Mesenchymal stem cell (in vitro differentiated cells and primary cell): ENCODE results near the gene UBALD2.
A peak's percentile ranks its signal among the peaks of the same experiment; 100 is the strongest.

Source experiments
- DNase-seq: peaks from one replicate; pipeline ENCODE4 v3.0.0-alpha.2; 2013
- H2AFZ ChIP-seq: one replicate; pipeline ENCODE4 v1.6.1; 2013; ENCODE audit warnings: low read depth, mild to moderate bottlenecking, control low read depth, inconsistent platforms, low read length, moderate library complexity
- H2AK5ac ChIP-seq: 2 replicates; pipeline ENCODE4 v1.6.1; 2013; ENCODE audit warnings: low read length, moderate library complexity, mild to moderate bottlenecking, inconsistent platforms; ENCODE audit not compliant: severe bottlenecking
- H2BK120ac ChIP-seq: one replicate; pipeline ENCODE4 v1.6.1; 2013; ENCODE audit warnings: low read depth, mild to moderate bottlenecking, inconsistent platforms, low read length, moderate library complexity
- H2BK12ac ChIP-seq, 2 experiments: one replicate each; pipeline ENCODE4 v1.6.1; 2013; ENCODE audit warnings: inconsistent platforms in 2 of 2, low read length in 2 of 2, mild to moderate bottlenecking in 2 of 2, moderate library complexity in 2 of 2, control low read depth in 1 of 2
- H2BK15ac ChIP-seq: one replicate; pipeline ENCODE4 v1.6.1; 2013; ENCODE audit warnings: mild to moderate bottlenecking, low read depth, inconsistent platforms; ENCODE audit not compliant: poor library complexity, severe bottlenecking
- H2BK5ac ChIP-seq: 2 replicates; pipeline ENCODE4 v1.6.1; 2013; ENCODE audit warnings: low read depth, mild to moderate bottlenecking, low read length, control low read depth, inconsistent platforms; ENCODE audit not compliant: poor library complexity, severe bottlenecking
- H3K14ac ChIP-seq, 2 experiments: one replicate each; pipeline ENCODE4 v1.6.1; 2013; ENCODE audit warnings: inconsistent platforms in 2 of 2, low read length in 2 of 2, control low read depth in 1 of 2, mild to moderate bottlenecking in 1 of 2, moderate library complexity in 1 of 2
- H3K18ac ChIP-seq, 2 experiments: one replicate each; pipeline ENCODE4 v1.6.1; 2013; ENCODE audit warnings: inconsistent platforms in 2 of 2, low read length in 2 of 2, control low read depth in 1 of 2, low read depth in 1 of 2, mild to moderate bottlenecking in 1 of 2
- H3K23ac ChIP-seq, 2 experiments: one replicate each; pipeline ENCODE4 v1.6.1; 2013; ENCODE audit warnings: inconsistent platforms in 2 of 2, low read length in 2 of 2, mild to moderate bottlenecking in 2 of 2, moderate library complexity in 2 of 2, control low read depth in 1 of 2
- H3K27ac ChIP-seq: 2 replicates; pipeline ENCODE4 v1.5.1; 2013; ENCODE audit warnings: mild to moderate bottlenecking, moderate library complexity, low read length, control low read depth, inconsistent platforms; ENCODE audit not compliant: poor library complexity, severe bottlenecking
- H3K27me3 ChIP-seq, 2 experiments: 2 replicates each; pipeline versions ENCODE4 v1.6.1 to v1.7.0; 2013; ENCODE audit warnings: low read length in 2 of 2, mild to moderate bottlenecking in 2 of 2, moderate library complexity in 2 of 2, control low read depth in 1 of 2, inconsistent platforms in 1 of 2; ENCODE audit not compliant: control insufficient read depth in 1 of 2, insufficient read depth in 1 of 2
- H3K36me3 ChIP-seq, 2 experiments: 2 replicates each; pipeline versions ENCODE4 v1.6.1 to v1.7.0; 2013; ENCODE audit warnings: low read length in 2 of 2, control low read depth in 1 of 2, inconsistent platforms in 1 of 2, low read depth in 1 of 2, mild to moderate bottlenecking in 1 of 2; ENCODE audit not compliant: insufficient read depth in 2 of 2, control insufficient read depth in 1 of 2
- H3K4ac ChIP-seq, 2 experiments: one replicate each; pipeline ENCODE4 v1.6.1; 2013; ENCODE audit warnings: inconsistent platforms in 2 of 2, low read length in 2 of 2, mild to moderate bottlenecking in 2 of 2, moderate library complexity in 2 of 2, control low read depth in 1 of 2, low read depth in 1 of 2
- H3K4me1 ChIP-seq: 2 replicates; pipeline ENCODE4 v1.6.1; 2013; ENCODE audit warnings: low read depth, low read length, control low read depth; ENCODE audit not compliant: control insufficient read depth, insufficient read depth
- H3K4me2 ChIP-seq: 2 replicates; pipeline ENCODE4 v1.6.1; 2013; ENCODE audit warnings: low read length, mild to moderate bottlenecking, inconsistent platforms; ENCODE audit not compliant: poor library complexity, severe bottlenecking
- H3K4me3 ChIP-seq, 2 experiments: 2 replicates each; pipeline versions ENCODE4 v1.5.1 to v1.7.0; 2013; ENCODE audit warnings: low read length in 2 of 2, mild to moderate bottlenecking in 2 of 2, control low read depth in 1 of 2, low read depth in 1 of 2; ENCODE audit not compliant: insufficient read depth in 1 of 2
- H3K79me1 ChIP-seq: replicated peaks from 2 replicates; pipeline ENCODE4 v1.6.1; 2013; ENCODE audit warnings: mild to moderate bottlenecking, control low read depth, low read length, inconsistent platforms; ENCODE audit not compliant: poor library complexity, severe bottlenecking
- H3K9ac ChIP-seq: 2 replicates; pipeline ENCODE4 v1.7.0; 2013; ENCODE audit warnings: mild to moderate bottlenecking, low read length, moderate library complexity
- H3K9me3 ChIP-seq: 2 replicates; pipeline ENCODE4 v1.7.0; 2013; ENCODE audit warnings: mild to moderate bottlenecking, low read length; ENCODE audit not compliant: control insufficient read depth
- H4K8ac ChIP-seq: one replicate; pipeline ENCODE4 v1.6.1; 2013; ENCODE audit warnings: inconsistent platforms, mild to moderate bottlenecking, low read length, moderate library complexity
- H4K91ac ChIP-seq: one replicate; pipeline ENCODE4 v1.6.1; 2013; ENCODE audit warnings: mild to moderate bottlenecking, low read length, inconsistent platforms
- WGBS: methylation state at CpG from one replicate; pipeline ENCODE4 v1.1.7; 2013; ENCODE audit warnings: mixed read lengths; 5-methylcytosine and 5-hydroxymethylcytosine counted together

Gene UBALD2

DNA sequence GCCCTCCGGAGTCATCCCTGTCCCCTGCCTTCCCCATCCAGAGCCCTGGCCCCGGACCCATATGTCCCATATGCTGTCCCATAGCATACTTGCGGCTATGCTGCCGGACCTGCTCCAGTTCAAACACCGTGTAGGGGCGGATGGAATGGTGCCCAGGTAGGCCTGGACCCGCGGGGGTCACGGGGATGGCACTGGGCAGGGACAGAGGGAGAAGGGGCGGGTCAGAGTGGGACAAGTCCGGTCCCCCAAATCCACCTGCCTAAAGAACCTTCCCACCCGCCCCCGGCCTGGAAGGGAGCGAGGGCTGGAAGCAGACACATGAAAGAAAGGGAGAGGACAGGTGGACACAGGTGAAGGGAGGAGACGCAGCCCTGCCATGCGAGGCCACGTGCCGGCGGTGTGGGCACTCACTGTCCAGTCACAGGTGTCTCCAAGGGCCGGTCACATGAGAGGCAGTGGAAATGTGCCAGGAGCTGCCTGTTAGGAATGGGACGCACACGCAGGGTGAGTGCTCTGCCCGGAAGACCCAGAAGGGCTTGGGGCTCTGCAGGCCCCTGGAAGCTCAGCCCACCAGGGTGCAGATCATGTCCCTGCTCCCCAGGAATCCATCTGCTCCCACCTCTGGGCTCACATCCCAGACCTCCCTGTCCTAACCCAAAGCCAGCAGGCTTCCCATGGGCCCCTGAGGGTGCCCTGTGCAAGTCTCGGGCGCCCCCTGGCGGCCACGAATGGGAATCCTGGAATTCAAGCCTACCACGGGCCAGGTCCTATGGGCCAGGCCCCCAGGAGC, 14.0 kb downstream of the UBALD2 start:
- Histone ChIP-seq H2AFZ (no peak overlapping the region), H3K79me1 (no peaks in the 10 kb centered on the region), H3K36me3 (peaks cover 0 to 18% of the 10 kb centered on the region in 2 experiments), H3K27ac (no peak overlapping the region), H3K4me2 (no peak overlapping the region), H4K8ac (peak overlapping the region; percentile 59), H2BK12ac (peak overlapping the region in 1 of 2 experiments; percentile 45), H3K27me3 (no peaks in the 10 kb centered on the region), H3K18ac (peak overlapping the region in 1 of 2 experiments; percentile 28), H2AK5ac (no peak overlapping the region), H3K4ac (no peak overlapping the region), H3K23ac (no peak overlapping the region), H4K91ac (peak overlapping the region; percentile 40), H3K14ac (peak overlapping the region in 1 of 2 experiments; percentile 19), H2BK5ac (no peak overlapping the region), H2BK120ac (no peak overlapping the region), H3K9ac (no peak overlapping the region), H3K4me1 (peaks cover 26% of the 10 kb centered on the region), H2BK15ac (no peak overlapping the region), H3K4me3 (no peak overlapping the region), H3K9me3 (no peaks in the 10 kb centered on the region)
- DNase-seq: peak; percentile 82
- WGBS: 74% methylated on average over 25 of the region's 28 CpGs

DNA sequence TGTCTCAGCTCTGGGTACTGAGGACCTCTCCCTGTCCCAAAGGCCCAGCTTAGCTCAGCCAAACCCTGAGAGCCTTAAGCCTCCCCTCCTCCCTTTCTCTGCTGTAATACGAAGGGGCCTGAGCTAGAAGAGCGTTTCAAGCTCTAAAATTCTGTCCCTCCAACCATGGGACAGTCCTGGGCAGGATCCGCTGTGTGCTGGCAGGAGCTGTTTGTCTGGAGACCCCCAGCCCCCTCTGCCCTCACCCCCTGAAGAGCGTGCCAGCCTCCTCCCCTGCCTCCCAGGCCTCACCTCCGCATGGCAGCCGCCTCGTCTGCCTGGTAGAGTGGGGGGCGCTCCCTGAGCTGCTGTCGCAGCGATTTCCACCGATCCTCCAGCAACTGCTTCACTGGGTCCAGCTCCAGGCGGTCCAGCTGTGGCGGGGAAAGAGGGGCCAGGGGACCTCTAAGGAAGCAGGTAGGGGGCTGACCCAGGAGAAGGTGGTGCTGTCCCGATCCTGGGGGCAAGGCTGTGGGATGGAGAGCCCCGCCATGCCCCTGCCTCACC, 14.7 kb downstream of the UBALD2 start:
- H4K91ac ChIP-seq: no peak overlapping the region
- no peak overlapping the region for H3K4ac ChIP-seq
- no peak overlapping the region for H3K4me3 ChIP-seq
- H3K27me3 ChIP-seq: no peaks in the 10 kb centered on the region
- H3K9me3 ChIP-seq: no peaks in the 10 kb centered on the region
- no peak overlapping the region for H3K23ac ChIP-seq
- no peaks in the 10 kb centered on the region for H3K79me1 ChIP-seq
- H4K8ac ChIP-seq: no peak overlapping the region
- H3K4me2 ChIP-seq: no peak overlapping the region
- H3K18ac ChIP-seq: no peak overlapping the region
- H3K36me3 ChIP-seq: peaks cover 0 to 18% of the 10 kb centered on the region in 2 experiments
- no peak overlapping the region for H3K27ac ChIP-seq
- H2AFZ ChIP-seq: no peak overlapping the region
- no peak overlapping the region for H3K9ac ChIP-seq
- no peak overlapping the region for H2BK12ac ChIP-seq
- H2BK120ac ChIP-seq: no peak overlapping the region
- no peak overlapping the region for H2BK15ac ChIP-seq
- no peak overlapping the region for H2AK5ac ChIP-seq
- WGBS: 81% methylated on average over 14 of the region's 15 CpGs
- H3K14ac ChIP-seq: no peak overlapping the region
- H2BK5ac ChIP-seq: no peak overlapping the region
- no peak for DNase-seq
- peaks cover 26% of the 10 kb centered on the region for H3K4me1 ChIP-seq

DNA sequence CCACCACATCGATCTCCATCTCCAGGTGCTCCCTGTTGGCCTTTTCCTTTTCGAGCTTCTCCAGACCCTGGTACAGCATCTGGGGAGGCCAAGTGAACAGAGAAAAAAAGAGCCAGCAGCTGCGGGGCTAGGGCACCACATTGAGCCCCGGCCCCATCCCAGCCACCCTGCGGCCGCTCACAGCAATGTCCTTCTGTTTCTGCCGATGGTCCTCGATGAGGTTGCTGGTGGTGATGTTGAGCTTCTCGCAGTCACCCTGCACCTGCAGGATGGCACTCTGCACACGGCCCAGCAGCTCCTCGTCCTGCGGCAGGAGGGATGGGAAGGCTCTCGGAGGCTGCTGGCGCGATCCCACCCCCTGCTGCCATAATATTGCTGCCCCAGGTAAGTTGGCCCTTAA, 15.5 kb downstream of the UBALD2 start:
- H2BK120ac ChIP-seq: no peak overlapping the region
- H3K14ac ChIP-seq: no peak overlapping the region
- no peak for DNase-seq
- H3K18ac ChIP-seq: no peak overlapping the region
- no peak overlapping the region for H4K91ac ChIP-seq
- no peak overlapping the region for H3K23ac ChIP-seq
- H2BK15ac ChIP-seq: no peak overlapping the region
- H3K9me3 ChIP-seq: no peaks in the 10 kb centered on the region
- no peak overlapping the region for H3K9ac ChIP-seq
- no peak overlapping the region for H3K4ac ChIP-seq
- H3K27ac ChIP-seq: no peak overlapping the region
- WGBS: 89% methylated on average over 15 of the region's 15 CpGs
- no peak overlapping the region for H2BK12ac ChIP-seq
- H3K27me3 ChIP-seq: no peaks in the 10 kb centered on the region
- no peak overlapping the region for H4K8ac ChIP-seq
- H3K4me2 ChIP-seq: no peak overlapping the region
- no peak overlapping the region for H3K4me3 ChIP-seq
- peaks cover 21% of the 10 kb centered on the region for H3K4me1 ChIP-seq
- H2BK5ac ChIP-seq: no peak overlapping the region
- H3K36me3 ChIP-seq: peaks cover 0 to 14% of the 10 kb centered on the region in 2 experiments
- no peaks in the 10 kb centered on the region for H3K79me1 ChIP-seq
- no peak overlapping the region for H2AK5ac ChIP-seq
- H2AFZ ChIP-seq: no peak overlapping the region

DNA sequence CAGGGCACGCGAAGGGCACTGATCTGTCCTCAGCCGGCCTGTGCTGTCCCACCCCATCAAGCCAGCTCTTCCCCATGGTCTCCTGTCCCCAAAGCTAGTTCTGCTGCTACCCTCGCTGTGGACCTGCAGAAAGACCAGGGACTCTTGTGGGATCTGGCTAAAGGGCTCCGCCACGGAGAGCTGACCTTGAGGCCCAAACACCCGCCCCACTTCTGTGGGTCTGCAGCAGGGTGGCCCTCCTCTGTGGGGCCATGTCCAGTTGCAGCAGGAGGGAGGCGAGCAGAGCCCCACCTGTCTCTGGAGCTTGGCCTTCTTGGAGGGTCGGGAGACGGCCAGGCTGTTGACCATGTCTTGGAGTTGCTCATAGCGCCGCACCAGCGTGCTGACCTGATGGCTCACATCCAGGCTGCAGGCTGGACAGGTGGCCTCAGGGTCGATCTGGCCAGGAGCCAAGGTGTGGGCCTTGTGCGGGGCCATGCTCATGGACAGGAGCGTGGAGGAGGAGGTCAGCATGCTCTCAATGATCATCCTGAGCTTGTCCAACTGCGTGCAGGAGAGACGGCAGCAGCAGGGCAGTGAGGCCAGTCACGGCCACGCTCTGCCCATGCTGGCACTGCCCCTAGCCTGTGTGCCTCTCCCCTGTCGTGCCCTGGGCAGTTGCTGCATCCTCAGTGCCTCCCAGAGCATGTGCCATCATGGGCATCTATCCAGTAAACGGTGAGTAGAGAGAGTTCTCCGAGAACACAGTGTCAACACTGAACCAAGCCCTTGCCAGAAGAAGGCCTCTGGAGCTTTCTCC, 16.6 kb downstream of the UBALD2 start:
- Histone ChIP-seq H3K9ac (no peak overlapping the region), H2BK15ac (no peak overlapping the region), H3K9me3 (no peaks in the 10 kb centered on the region), H3K4me3 (no peak overlapping the region), H3K4ac (no peak overlapping the region), H4K8ac (no peak overlapping the region), H3K18ac (no peak overlapping the region), H3K27ac (no peak overlapping the region), H4K91ac (peak overlapping the region; percentile 7), H3K4me2 (no peak overlapping the region), H3K4me1 (peaks cover 13% of the 10 kb centered on the region), H3K79me1 (no peaks in the 10 kb centered on the region), H2BK120ac (no peak overlapping the region), H3K36me3 (peaks cover 0 to 9% of the 10 kb centered on the region in 2 experiments), H2BK12ac (no peak overlapping the region), H2AK5ac (no peak overlapping the region), H2BK5ac (no peak overlapping the region), H2AFZ (no peak overlapping the region), H3K23ac (no peak overlapping the region), H3K27me3 (no peaks in the 10 kb centered on the region), H3K14ac (no peak overlapping the region)
- 94% methylated on average over 23 of the region's 23 CpGs for WGBS
- DNase-seq: peak; percentile 14
